ENCODE measurements around the gene FTCD. TPM values are rescaled to one million over a fixed set of nuclear protein-coding genes. Genes with fewer than 3 reads are reported as not detected.

The FTCD gene
- total RNA-seq, 1 experiment from 2014 or later = 0.21 TPM

DNA sequence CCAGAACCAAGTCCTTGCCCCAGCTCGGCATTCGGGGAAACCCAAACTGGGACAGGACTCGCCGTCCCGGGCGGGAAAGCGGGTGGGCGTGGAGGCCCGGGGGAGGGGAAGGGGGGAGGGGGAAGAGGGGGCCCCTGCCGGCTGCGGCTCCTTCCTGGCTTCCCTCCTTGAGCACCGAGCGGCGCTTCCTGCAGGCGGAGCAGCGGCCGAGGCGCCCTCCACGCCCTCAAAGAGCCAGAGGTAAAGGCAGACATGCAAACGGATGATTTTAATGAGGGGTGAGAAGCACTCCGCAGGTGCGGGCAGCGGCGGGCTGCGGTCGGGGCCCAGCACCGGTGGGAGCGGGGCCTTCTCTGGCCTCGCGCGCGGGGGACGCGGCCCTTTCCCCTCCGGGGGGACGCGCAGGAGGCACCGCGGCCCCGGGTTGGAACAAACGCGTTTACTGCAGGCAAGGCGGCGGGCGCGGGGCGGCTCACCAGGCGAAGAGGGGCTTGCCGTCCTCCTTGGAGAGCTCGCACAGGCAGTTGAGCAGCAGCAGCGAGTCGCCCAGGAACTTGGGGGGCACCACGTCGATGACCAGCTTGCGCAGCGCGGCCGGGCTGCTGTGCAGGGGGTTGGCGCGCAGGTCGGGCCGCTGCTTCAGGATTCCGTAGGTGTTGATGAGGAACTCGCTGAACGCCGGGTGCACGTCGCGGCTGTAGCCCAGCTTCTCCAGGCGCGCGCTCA lies 5.7 kb upstream of the FTCD start:
- TF ChIP-seq POLR2AphosphoS5 (IDR thresholded peaks at IDR 0.05; ENCODE audit: low read depth, low read length) = no peak
- TF ChIP-seq SIN3A (IDR thresholded peaks at IDR 0.05; ENCODE audit: borderline replicate concordance, insufficient read depth, low read depth, low read length) = no peak
- TF ChIP-seq TCF7L2 (IDR thresholded peaks at IDR 0.05; ENCODE audit: low read depth, low read length) = no peak
- TF ChIP-seq, protein P1, sequence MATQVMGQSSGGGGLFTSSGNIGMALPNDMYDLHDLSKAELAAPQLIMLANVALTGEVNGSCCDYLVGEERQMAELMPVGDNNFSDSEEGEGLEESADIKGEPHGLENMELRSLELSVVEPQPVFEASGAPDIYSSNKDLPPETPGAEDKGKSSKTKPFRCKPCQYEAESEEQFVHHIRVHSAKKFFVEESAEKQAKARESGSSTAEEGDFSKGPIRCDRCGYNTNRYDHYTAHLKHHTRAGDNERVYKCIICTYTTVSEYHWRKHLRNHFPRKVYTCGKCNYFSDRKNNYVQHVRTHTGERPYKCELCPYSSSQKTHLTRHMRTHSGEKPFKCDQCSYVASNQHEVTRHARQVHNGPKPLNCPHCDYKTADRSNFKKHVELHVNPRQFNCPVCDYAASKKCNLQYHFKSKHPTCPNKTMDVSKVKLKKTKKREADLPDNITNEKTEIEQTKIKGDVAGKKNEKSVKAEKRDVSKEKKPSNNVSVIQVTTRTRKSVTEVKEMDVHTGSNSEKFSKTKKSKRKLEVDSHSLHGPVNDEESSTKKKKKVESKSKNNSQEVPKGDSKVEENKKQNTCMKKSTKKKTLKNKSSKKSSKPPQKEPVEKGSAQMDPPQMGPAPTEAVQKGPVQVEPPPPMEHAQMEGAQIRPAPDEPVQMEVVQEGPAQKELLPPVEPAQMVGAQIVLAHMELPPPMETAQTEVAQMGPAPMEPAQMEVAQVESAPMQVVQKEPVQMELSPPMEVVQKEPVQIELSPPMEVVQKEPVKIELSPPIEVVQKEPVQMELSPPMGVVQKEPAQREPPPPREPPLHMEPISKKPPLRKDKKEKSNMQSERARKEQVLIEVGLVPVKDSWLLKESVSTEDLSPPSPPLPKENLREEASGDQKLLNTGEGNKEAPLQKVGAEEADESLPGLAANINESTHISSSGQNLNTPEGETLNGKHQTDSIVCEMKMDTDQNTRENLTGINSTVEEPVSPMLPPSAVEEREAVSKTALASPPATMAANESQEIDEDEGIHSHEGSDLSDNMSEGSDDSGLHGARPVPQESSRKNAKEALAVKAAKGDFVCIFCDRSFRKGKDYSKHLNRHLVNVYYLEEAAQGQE (IDR thresholded peaks at IDR 0.05; ENCODE audit: insufficient read depth in 1 of 2, low read depth in 2 of 2, low read length in 1 of 2) = no peak
- TF ChIP-seq, protein P2, sequence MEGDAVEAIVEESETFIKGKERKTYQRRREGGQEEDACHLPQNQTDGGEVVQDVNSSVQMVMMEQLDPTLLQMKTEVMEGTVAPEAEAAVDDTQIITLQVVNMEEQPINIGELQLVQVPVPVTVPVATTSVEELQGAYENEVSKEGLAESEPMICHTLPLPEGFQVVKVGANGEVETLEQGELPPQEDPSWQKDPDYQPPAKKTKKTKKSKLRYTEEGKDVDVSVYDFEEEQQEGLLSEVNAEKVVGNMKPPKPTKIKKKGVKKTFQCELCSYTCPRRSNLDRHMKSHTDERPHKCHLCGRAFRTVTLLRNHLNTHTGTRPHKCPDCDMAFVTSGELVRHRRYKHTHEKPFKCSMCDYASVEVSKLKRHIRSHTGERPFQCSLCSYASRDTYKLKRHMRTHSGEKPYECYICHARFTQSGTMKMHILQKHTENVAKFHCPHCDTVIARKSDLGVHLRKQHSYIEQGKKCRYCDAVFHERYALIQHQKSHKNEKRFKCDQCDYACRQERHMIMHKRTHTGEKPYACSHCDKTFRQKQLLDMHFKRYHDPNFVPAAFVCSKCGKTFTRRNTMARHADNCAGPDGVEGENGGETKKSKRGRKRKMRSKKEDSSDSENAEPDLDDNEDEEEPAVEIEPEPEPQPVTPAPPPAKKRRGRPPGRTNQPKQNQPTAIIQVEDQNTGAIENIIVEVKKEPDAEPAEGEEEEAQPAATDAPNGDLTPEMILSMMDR (IDR thresholded peaks at IDR 0.05) = no peak
- in situ Hi-C loops (cut with HindIII; ENCODE audit: low pct_unique_long_range_greater_than_20kb, low sequenced_read_pairs) (no loop called here), intact Hi-C loops (cut with micrococcal nuclease; ENCODE audit: unreplicated experiment) (no loop called here)
- Histone ChIP-seq H3K4me1 (ENCODE audit: control insufficient read depth, insufficient read depth, low read length) (no peaks in the 10 kb centered on the region), H3K27ac (ENCODE audit: low read length) (no peak overlapping the region), H3K27me3 (ENCODE audit: control insufficient read depth, insufficient read depth, low read length) (no peaks in the 10 kb centered on the region), H3K9me3 (ENCODE audit: control insufficient read depth, insufficient read depth, low read depth, low read length) (no peaks in the 10 kb centered on the region), H3K36me3 (ENCODE audit: control insufficient read depth, insufficient read depth, low read length) (no peaks in the 10 kb centered on the region), H3K4me3 (ENCODE audit: low read depth in 2 of 2, low read length in 2 of 2) (no peak overlapping the region)
- ChIA-PET CTCF (interaction anchor here (0.7 kb wide), 1 partner anchor 19 kb away, joined by 3 read pairs; no protein-coding TSS in a partner anchor), POLR2A (no interaction called here)
- 0 out of 2 replicates have a peak, but pooled peaks have one; percentile 32 for ATAC-seq
- DNase-seq (ENCODE audit: low read depth, low spot score) = no peak
- BruUV-seq (replicated peaks) = no TSS peak

DNA sequence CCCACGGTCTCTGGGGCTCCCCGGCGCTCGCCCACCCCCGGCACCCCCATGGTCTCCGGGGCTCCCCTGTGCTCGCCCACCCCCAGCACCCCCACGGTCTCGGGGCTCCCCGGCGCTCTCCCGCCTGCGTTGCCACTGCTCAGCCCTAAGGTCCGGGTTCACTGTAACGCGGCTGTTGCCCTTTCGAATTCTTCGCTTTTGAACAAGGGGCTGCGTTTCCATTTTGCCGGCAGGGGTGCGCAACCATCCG lies 5.2 kb upstream of the FTCD start:
- in situ Hi-C loops (cut with HindIII; ENCODE audit: low pct_unique_long_range_greater_than_20kb, low sequenced_read_pairs) (no loop called here), intact Hi-C loops (cut with micrococcal nuclease; ENCODE audit: unreplicated experiment) (no loop called here)
- ChIA-PET CTCF (no interaction called here), POLR2A (no interaction called here)
- no peaks in the 10 kb centered on the region for H3K9me3 ChIP-seq (ENCODE audit: control insufficient read depth, insufficient read depth, low read depth, low read length)
- no peak for ATAC-seq
- no peaks in the 10 kb centered on the region for H3K36me3 ChIP-seq (ENCODE audit: control insufficient read depth, insufficient read depth, low read length)
- no TSS peak for BruUV-seq (replicated peaks)
- DNase-seq (ENCODE audit: low read depth, low spot score) = no peak
- H3K27me3 ChIP-seq (ENCODE audit: control insufficient read depth, insufficient read depth, low read length) = no peaks in the 10 kb centered on the region
- no peak overlapping the region for H3K4me3 ChIP-seq (ENCODE audit: low read depth in 2 of 2, low read length in 2 of 2)
- H3K4me1 ChIP-seq (ENCODE audit: control insufficient read depth, insufficient read depth, low read length) = no peaks in the 10 kb centered on the region
- TF ChIP-seq, protein P2 (IDR thresholded peaks at IDR 0.05) = no peak
- TF ChIP-seq TCF7L2 (IDR thresholded peaks at IDR 0.05; ENCODE audit: low read depth, low read length) (no peak), SIN3A (IDR thresholded peaks at IDR 0.05; ENCODE audit: borderline replicate concordance, insufficient read depth, low read depth, low read length) (no peak), POLR2AphosphoS5 (IDR thresholded peaks at IDR 0.05; ENCODE audit: low read depth, low read length) (no peak)
- TF ChIP-seq, protein P1 (IDR thresholded peaks at IDR 0.05; ENCODE audit: insufficient read depth in 1 of 2, low read depth in 2 of 2, low read length in 1 of 2) = no peak
- no peak overlapping the region for H3K27ac ChIP-seq (ENCODE audit: low read length)

All from Panc1 (cell line).